ENCODE data around the gene CHST9. TPM values are rescaled to one million over a fixed set of nuclear protein-coding genes. Genes with fewer than 3 reads are reported as not detected.

The CHST9 gene
- total and polyA plus RNA-seq, 9 of the 15 experiments (the other 6 are each of a cell fraction or from before 2014, with no cell fraction given), result not detected

GRCh38 chr18:27143580-27144287, 41.4 kb downstream of the CHST9 start (continued):
- TF ChIP-seq RERE (CRISPR knock-in tag; IDR thresholded peaks at IDR 0.05; ENCODE audit: borderline replicate concordance) (no peak), ZNF280A (IDR thresholded peaks at IDR 0.05; ENCODE audit: low read depth, partially characterized antibody) (no peak), RUNX1 (IDR thresholded peaks at IDR 0.05; ENCODE audit: low read depth) (no peak), ZFP1 (CRISPR knock-in tag; IDR thresholded peaks at IDR 0.05) (no peak)
